AG04449 (cell line): Measurements from ENCODE around the gene AHRR.
A peak's percentile ranks its signal among the peaks of the same experiment; 100 is the strongest.

Source experiments
- CTCF ChIA-PET: fragments of 350-600 bp; formaldehyde crosslinking; extraction: SDS; loops from one replicate; lab custom pipeline; 2021; ENCODE audit warnings: antibody characterized with exemption; lab: Yijun Ruan, JAX
- POLR2A ChIA-PET: fragments of 400-600, 350-600 bp; formaldehyde crosslinking; extraction: SDS; loops from one replicate; lab custom pipeline; 2020; ENCODE audit warnings: antibody characterized with exemption, inconsistent platforms; lab: Yijun Ruan, JAX
- DNase-seq: peaks from one replicate; pipeline ENCODE4 v3.0.0-alpha.2; 2010; ENCODE audit warnings: low read depth, low spot score
- H3K4me3 ChIP-seq: 2 replicates; pipeline ENCODE4 v1.5.1; 2011; ENCODE audit warnings: low read depth, mild to moderate bottlenecking, control low read depth, low read length
- CTCF ChIP-seq: IDR thresholded peaks from one replicate; pipeline ENCODE4 v1.5.1; 2011; ENCODE audit warnings: mild to moderate bottlenecking, moderate library complexity, low read length, control low read depth, inconsistent platforms; ENCODE audit not compliant: insufficient read depth; ENCODE audit errors: missing control alignments

Gene AHRR

GRCh38 chr5:433836-434235 is 112.3 kb downstream of the AHRR start:
- POLR2A ChIA-PET = interaction anchor here (0.6 kb wide), 1 partner anchor 45 kb away, joined by 3 read pairs; no protein-coding TSS in a partner anchor
- TF ChIP-seq CTCF = no peak
- no peak overlapping the region for H3K4me3 ChIP-seq
- DNase-seq = no peak
- CTCF ChIA-PET = interaction anchor here (1.0 to 8.6 kb wide), 7 partner anchors 11 to 116 kb away, joined by 3 to 97 read pairs (median 4); no protein-coding TSS in a partner anchor

DNA sequence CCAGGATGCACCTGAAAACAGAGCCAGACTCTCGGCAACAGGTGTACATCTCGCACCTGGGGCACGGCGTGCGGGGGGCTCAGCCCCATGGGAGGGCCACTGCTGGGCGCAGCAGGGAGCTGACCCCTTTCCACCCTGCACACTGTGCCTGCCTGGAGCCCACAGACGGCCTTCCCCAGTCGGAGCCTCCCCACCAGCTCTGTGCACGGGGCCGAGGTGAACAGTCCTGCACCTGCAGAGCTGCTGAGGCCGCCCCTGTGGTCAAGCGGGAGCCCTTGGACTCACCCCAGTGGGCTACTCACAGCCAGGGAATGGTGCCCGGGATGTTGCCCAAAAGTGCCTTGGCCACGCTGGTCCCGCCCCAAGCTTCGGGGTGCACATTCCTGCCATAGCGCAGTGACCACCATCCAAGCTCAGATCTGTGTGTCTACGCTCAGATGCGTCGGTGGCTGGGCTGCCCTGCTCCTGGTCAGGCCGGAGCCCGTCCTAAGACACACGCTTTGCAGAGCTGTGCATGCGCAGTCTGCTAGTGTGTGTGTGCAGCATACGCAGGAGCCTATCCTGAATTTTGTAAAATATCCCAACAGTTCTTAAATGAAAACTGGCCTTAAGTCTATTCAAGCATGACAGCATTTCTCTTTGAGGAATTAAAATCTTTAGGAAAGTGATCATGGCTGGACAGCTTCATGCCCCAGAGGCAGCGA is 113.1 kb downstream of the AHRR start:
- no peak for DNase-seq
- no peak overlapping the region for H3K4me3 ChIP-seq
- ChIA-PET CTCF (interaction anchor here (0.6 to 8.6 kb wide), 8 partner anchors 10 to 126 kb away, joined by 3 to 97 read pairs (median 3); no protein-coding TSS in a partner anchor), POLR2A (no interaction called here)
- no peak for TF ChIP-seq CTCF

DNA sequence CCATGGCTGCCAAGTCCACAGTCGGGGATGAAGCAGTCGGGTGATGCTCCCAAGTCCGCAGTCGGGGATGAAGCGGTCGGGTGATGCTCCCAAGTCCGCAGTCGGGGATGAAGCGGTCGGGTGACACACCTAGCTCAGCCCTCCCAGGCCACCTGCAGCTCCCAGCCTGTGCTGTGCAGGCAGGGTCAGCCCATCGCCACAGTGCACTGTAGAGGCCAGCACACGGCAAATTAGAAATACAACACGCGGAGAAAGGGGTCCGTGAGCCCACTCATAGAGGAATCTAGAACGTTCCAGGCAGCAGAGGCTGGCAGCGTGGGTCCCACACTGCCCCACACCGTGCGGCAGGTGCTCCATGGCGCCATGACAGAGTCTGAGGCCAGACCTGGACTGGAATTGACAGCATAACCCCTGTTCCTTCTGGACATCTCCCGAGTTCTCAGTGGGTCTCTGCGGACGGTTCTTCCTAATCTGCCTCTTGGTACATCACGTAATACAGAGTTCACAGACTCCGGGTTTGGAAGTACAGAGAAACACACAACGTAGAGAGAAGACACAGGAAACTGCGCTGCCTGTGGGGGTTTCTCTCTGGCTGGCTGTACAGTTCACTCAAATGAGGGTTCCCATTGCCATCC is 113.8 kb downstream of the AHRR start:
- no peak for TF ChIP-seq CTCF
- DNase-seq = no peak
- CTCF ChIA-PET = interaction anchor here (0.6 to 8.6 kb wide), 7 partner anchors 11 to 127 kb away, joined by 3 to 97 read pairs (median 3); no protein-coding TSS in a partner anchor
- POLR2A ChIA-PET = no interaction called here
- H3K4me3 ChIP-seq = no peak overlapping the region

DNA sequence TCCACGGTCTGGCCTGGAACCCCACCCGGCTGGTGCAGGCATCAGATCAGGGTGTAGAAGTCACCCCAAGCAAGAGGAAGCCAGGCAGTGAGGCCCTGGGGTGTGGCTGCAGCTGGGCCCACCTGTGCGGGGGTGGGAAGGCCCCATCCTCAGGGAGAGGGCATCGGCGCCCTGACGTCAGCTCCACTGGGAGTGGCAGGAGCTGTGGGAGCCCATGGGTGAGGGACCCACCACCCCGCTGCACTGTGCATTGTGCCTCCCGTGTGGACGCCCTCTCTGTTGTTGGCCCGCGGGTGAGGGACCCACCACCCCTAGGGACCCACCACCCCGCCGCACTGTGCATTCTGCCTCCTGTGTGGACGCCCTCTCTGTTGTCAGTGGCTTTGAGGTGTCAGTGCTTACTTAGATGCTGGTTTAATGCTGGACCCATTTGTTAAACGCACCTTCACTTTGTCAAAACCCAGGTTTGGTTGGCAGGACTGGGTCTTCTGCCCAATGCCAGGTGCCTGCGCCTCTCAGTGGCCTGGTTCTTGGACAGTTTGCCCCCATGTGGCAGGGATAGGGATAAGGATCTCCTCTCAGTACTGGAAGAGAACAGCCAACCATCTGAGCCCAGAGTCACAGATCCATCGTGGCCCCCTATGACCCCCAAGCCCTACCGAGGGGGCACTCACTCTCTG is 114.6 kb downstream of the AHRR start:
- ChIA-PET CTCF (interaction anchor here (0.8 to 2.8 kb wide), 6 partner anchors 8 to 120 kb away, joined by 3 to 17 read pairs (median 6); partner anchors contain the start of gene AHRR), POLR2A (no interaction called here)
- no peak for DNase-seq
- peak; percentile 58 for TF ChIP-seq CTCF
- no peak overlapping the region for H3K4me3 ChIP-seq

GRCh38 chr5:436641-436975 is 115.1 kb downstream of the AHRR start:
- POLR2A ChIA-PET = no interaction called here

More at GRCh38 chr5:436641-436975, 115.1 kb downstream of the AHRR start:
- no peak overlapping the region for H3K4me3 ChIP-seq
- TF ChIP-seq CTCF = no peak
- DNase-seq = no peak
- CTCF ChIA-PET = interaction anchor here (0.8 to 2.8 kb wide), 9 partner anchors 8 to 120 kb away, joined by 3 to 17 read pairs (median 3); partner anchors contain the start of gene AHRR
